Measurements from ENCODE around the gene PGPEP1. TPM values are rescaled to one million over a fixed set of nuclear protein-coding genes. Genes with fewer than 3 reads are reported as not detected.
"Not testable (repeated sequence)": the region's sequence is repeated elsewhere in the genome, so short reads cannot be mapped to it uniquely, and the experiment has no call there.

PGPEP1 gene
- total and polyA plus RNA-seq, 10 donors, result 9.3 to 65.6 (median 37.4) TPM

DNA sequence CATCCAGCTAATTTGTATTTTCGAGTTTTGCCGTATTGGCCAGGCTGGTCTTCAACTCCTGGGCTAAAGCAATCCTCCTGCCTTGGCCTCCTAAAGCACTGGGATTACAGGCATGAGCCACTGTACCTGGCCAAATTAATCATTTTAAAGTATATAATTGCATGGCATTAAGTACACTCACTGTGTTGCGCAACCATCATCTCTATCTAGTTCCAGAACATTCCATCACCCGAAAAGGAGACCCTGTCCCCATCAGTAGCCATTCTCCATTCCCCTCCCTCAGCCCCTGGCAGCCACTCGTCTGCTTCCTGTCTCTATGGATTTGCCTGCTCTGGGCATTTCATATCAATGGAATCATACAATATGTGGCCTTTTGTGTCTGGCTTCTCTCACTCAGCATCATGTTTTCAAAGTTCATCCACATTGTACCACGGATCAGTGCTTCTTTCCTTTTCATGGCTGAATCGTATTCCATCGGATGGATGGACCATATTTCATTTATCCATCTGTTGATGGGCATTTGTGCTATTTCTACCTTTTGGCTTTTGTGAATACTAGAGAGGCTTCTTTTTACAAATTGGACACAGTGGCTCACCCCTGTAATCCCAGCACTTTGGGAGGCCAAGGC is 13.1 kb downstream of the PGPEP1 start:
- Histone ChIP-seq H3K9me3 (no peaks in the 10 kb centered on the region), H3K27ac (no peak overlapping the region), H3K36me3 (peaks cover 0 to 81% (median 32%) of the 10 kb centered on the region in 6 donors), H3K4me3 (no peak overlapping the region), H3K27me3 (replicated peaks in 1 of 7) (no peaks in the 10 kb centered on the region), H3K4me1 (peaks cover 0 to 9% (median 0%) of the 10 kb centered on the region in 6 donors)
- TF ChIP-seq, protein P1, sequence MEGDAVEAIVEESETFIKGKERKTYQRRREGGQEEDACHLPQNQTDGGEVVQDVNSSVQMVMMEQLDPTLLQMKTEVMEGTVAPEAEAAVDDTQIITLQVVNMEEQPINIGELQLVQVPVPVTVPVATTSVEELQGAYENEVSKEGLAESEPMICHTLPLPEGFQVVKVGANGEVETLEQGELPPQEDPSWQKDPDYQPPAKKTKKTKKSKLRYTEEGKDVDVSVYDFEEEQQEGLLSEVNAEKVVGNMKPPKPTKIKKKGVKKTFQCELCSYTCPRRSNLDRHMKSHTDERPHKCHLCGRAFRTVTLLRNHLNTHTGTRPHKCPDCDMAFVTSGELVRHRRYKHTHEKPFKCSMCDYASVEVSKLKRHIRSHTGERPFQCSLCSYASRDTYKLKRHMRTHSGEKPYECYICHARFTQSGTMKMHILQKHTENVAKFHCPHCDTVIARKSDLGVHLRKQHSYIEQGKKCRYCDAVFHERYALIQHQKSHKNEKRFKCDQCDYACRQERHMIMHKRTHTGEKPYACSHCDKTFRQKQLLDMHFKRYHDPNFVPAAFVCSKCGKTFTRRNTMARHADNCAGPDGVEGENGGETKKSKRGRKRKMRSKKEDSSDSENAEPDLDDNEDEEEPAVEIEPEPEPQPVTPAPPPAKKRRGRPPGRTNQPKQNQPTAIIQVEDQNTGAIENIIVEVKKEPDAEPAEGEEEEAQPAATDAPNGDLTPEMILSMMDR (IDR thresholded peaks at IDR 0.05 in 8 of 11, conservative IDR thresholded peaks at IDR 0.05 in 3 of 11), result no peak
- TF ChIP-seq POLR2AphosphoS5 (IDR thresholded peaks at IDR 0.05) (no peak), POLR2A (IDR thresholded peaks at IDR 0.05) (no peak)
- intact Hi-C loops (cut with DNase I; ENCODE audit: low total_unique reads), result no loop called here
- DNase-seq, result no peak
- WGBS, 5 donors, result 93 to 97% (median 94%) methylated on average over 8 of the region's 8 CpGs

GRCh38 chr19:18354743-18355142 is 14.3 kb downstream of the PGPEP1 start:
- intact Hi-C loops (cut with DNase I; ENCODE audit: low total_unique reads), result not testable (repeated sequence)

GRCh38 chr19:18357041-18357440 is 16.6 kb downstream of the PGPEP1 start:
- Histone ChIP-seq H3K27ac (no peak overlapping the region), H3K27me3 (replicated peaks in 1 of 7) (no peaks in the 10 kb centered on the region), H3K9me3 (no peaks in the 10 kb centered on the region), H3K36me3 (peaks cover 0 to 91% (median 52%) of the 10 kb centered on the region in 6 donors), H3K4me1 (no peaks in the 10 kb centered on the region), H3K4me3 (no peak overlapping the region)
- intact Hi-C loops (cut with DNase I; ENCODE audit: low total_unique reads), result no loop called here
- TF ChIP-seq POLR2AphosphoS5 (IDR thresholded peaks at IDR 0.05), result peak in 1 of 3 donors; percentile 11
- TF ChIP-seq, protein P1 (IDR thresholded peaks at IDR 0.05 in 8 of 11, conservative IDR thresholded peaks at IDR 0.05 in 3 of 11), result no peak
- TF ChIP-seq POLR2A (IDR thresholded peaks at IDR 0.05), result no peak
- WGBS, 5 donors, result 91 to 99% (median 97%) methylated on average over 3 of the region's 3 CpGs
- no peak for DNase-seq

More at GRCh38 chr19:18354743-18355142, 14.3 kb downstream of the PGPEP1 start:
- not testable (repeated sequence) for H3K4me3 ChIP-seq; H3K9me3 ChIP-seq; H3K27me3 ChIP-seq (replicated peaks in 1 of 7); H3K4me1 ChIP-seq; H3K27ac ChIP-seq; DNase-seq
- H3K36me3 ChIP-seq, result peaks cover 0 to 87% (median 44%) of the 10 kb centered on the region in 6 donors
- WGBS, 5 donors, result 94 to 98% (median 98%) methylated on average over 7 of the region's 7 CpGs

DNA sequence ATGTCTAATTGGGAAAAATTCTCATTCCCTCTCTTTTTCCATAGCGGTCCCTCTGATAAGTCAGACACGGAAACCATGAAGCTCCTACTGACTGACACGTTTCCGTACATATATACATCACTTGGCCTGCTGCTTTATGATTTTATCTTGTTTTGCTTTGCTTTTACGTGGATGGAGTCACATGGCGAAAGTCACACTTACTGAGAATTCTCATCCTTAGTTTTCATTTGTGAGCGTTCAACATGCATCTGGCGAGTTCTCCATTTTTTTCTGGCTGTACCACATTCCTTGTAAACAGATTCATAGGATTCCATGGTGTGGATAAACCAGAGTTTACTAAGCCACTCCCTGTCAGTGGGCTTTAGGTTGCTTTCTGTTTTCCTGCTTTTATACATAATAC is 21.2 kb downstream of the PGPEP1 start:
- Histone ChIP-seq H3K4me1 (peaks cover 7 to 36% (median 21%) of the 10 kb centered on the region in 6 donors), H3K27ac (no peak overlapping the region), H3K9me3 (no peaks in the 10 kb centered on the region), H3K36me3 (peaks cover 0 to 95% (median 45%) of the 10 kb centered on the region in 6 donors), H3K27me3 (replicated peaks in 1 of 7) (no peaks in the 10 kb centered on the region), H3K4me3 (no peak overlapping the region)
- TF ChIP-seq POLR2A (IDR thresholded peaks at IDR 0.05), result no peak
- TF ChIP-seq, protein P1 (IDR thresholded peaks at IDR 0.05 in 8 of 11, conservative IDR thresholded peaks at IDR 0.05 in 3 of 11), result no peak
- no peak for TF ChIP-seq POLR2AphosphoS5 (IDR thresholded peaks at IDR 0.05)
- 94 to 97% (median 96%) methylated on average over 8 of the region's 8 CpGs for WGBS, 5 donors
- intact Hi-C loops (cut with DNase I; ENCODE audit: low total_unique reads), result no loop called here
- DNase-seq, result no peak
